Caco-2 (cell line): ENCODE measurements around the gene FBXW12. TPM values are rescaled to one million over a fixed set of nuclear protein-coding genes. Genes with fewer than 3 reads are reported as not detected.

ENCODE experiments used
- BruUV-seq: library from RNA; stranded (reverse); fragments of 400-500 nt; replicated peaks from 2 replicates; lab custom pipeline; 2021; lab: Mats Ljungman, UMichigan
- CTCF ChIA-PET: fragments of 300-600 bp; sonication (Branson Sonifier 250); formaldehyde crosslinking; loops from one replicate; lab custom pipeline; 2022; ENCODE audit warnings: antibody characterized with exemption; lab: Charles Lee
- POLR2A ChIA-PET: fragments of 300-600 bp; sonication (Branson Sonifier 250); formaldehyde crosslinking; loops from one replicate; lab custom pipeline; 2022; ENCODE audit warnings: antibody characterized with exemption; lab: Charles Lee
- DNase-seq, 2 experiments: peaks; one replicate each; pipeline versions ENCODE4 v3.0.0 to v3.0.0-alpha.2; 2020 to 2022
- H3K27me3 ChIP-seq: replicated peaks from 2 replicates; pipeline ENCODE4 v1.6.0; 2011; ENCODE audit warnings: low read length; ENCODE audit not compliant: control insufficient read depth, insufficient read depth
- H3K36me3 ChIP-seq: 2 replicates; pipeline ENCODE4 v1.5.1; 2011; ENCODE audit warnings: low read length; ENCODE audit not compliant: control insufficient read depth, insufficient read depth
- H3K4me1 ChIP-seq: fragments of 250-450 bp; sonication (Bioruptor Pico); 2 replicates; pipeline ENCODE4 v1.5.1; 2020; ENCODE audit warnings: mild to moderate bottlenecking
- H3K4me3 ChIP-seq: 2 replicates; pipeline ENCODE4 v1.5.1; 2011; ENCODE audit warnings: low read depth, mild to moderate bottlenecking, control low read depth, low read length
- H3K9me3 ChIP-seq: fragments of 250-450 bp; sonication (Bioruptor Pico); 2 replicates; pipeline ENCODE4 v1.5.1; 2020; ENCODE audit warnings: mild to moderate bottlenecking, moderate library complexity
- H3K27ac Mint-ChIP-seq: one replicate; pipeline ENCODE4 v1.8.0; 2022; ENCODE audit warnings: mixed read lengths; ENCODE audit not compliant: unreplicated experiment
- H3K27me3 Mint-ChIP-seq: one replicate; pipeline ENCODE4 v1.8.0; 2022; ENCODE audit warnings: mixed read lengths; ENCODE audit not compliant: insufficient read depth, unreplicated experiment
- H3K36me3 Mint-ChIP-seq: one replicate; pipeline ENCODE4 v1.8.0; 2022; ENCODE audit warnings: mild to moderate bottlenecking, mixed read lengths; ENCODE audit not compliant: insufficient read depth, unreplicated experiment
- H3K4me1 Mint-ChIP-seq: one replicate; pipeline ENCODE4 v1.8.0; 2022; ENCODE audit warnings: low read depth, mixed read lengths; ENCODE audit not compliant: unreplicated experiment
- H3K4me3 Mint-ChIP-seq: one replicate; pipeline ENCODE4 v1.8.0; 2022; ENCODE audit warnings: mild to moderate bottlenecking, moderate library complexity, mixed read lengths; ENCODE audit not compliant: unreplicated experiment
- H3K9me3 Mint-ChIP-seq: one replicate; pipeline ENCODE4 v1.8.0; 2022; ENCODE audit warnings: mixed read lengths; ENCODE audit not compliant: unreplicated experiment
- intact Hi-C: fragments of 100-400 bp; cut with micrococcal nuclease; formaldehyde crosslinking; loops from one replicate; pipeline ENCODE4 v1.10.0; 2022; ENCODE audit not compliant: unreplicated experiment
- total RNA-seq: library from RNA; stranded (reverse); gene quantifications from 2 replicates; pipeline ENCODE4 v1.2.3, GENCODE V29; 2022
- TF ChIP-seq, protein P1 (sequence below), 2 experiments: fragments of 200-600 bp in 1 of 2; IDR thresholded peaks; 1 replicate in 1 of 2; 2 replicates in 1 of 2; pipeline versions ENCODE4 v1.5.1 to v1.8.0; 2011 to 2022; ENCODE audit warnings: antibody characterized with exemption in 1 of 2, control low read depth in 1 of 2, inconsistent platforms in 1 of 2, low read depth in 1 of 2, low read length in 1 of 2, mild to moderate bottlenecking in 1 of 2, moderate library complexity in 1 of 2; ENCODE audit not compliant: insufficient read depth in 1 of 2, severe bottlenecking in 1 of 2, unreplicated experiment in 1 of 2

Gene FBXW12
- total RNA-seq, 1 experiment from 2014 or later, result 1.7 TPM

DNA sequence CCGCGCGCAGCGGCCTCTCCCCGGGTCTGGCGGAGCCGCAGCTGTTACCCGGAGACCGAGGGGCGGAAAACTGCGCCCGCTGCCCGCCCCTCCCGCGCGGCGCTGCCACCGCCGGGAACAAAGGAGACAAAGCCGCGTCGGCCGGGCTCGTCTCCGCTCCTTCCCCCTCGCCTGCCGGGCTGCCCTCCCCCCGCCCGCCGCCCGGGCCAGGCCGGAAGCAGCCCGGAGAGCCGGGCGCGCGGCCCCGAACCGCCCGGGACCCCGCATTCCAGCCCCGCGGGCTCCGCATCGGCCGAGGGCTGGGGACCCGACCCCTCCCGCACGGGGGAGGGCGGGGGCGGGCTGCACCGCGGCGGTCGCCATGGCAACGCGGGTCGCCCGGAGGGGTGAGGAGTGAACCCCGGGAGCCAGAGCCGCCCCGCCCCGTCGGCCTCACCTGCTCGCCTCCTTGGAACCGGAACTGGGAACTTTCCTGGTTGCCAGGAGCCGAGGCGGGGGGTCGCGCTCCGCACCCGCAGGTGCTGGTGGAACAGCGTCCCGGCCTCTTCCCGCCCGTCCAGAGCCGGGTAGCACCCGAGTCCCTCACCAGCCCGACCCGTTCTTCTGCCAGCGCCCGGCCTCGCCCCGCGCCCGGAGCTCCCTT is 57.4 kb downstream of the FBXW12 start:
- Histone ChIP-seq H3K4me1 (peaks cover 65% of the 10 kb centered on the region), H3K36me3 (peaks cover 6% of the 10 kb centered on the region), H3K4me3 (peak overlapping the region; percentile 84), H3K27me3 (no peaks in the 10 kb centered on the region), H3K9me3 (no peaks in the 10 kb centered on the region)
- Mint-ChIP-seq H3K36me3 (peaks cover 75% of the 10 kb centered on the region), H3K4me3 (peak overlapping the region; percentile 98), H3K9me3 (no peaks in the 10 kb centered on the region), H3K27ac (no peak overlapping the region), H3K27me3 (no peaks in the 10 kb centered on the region), H3K4me1 (peaks cover 52% of the 10 kb centered on the region)
- CTCF ChIA-PET, result interaction anchor here (1.9 kb wide), 1 partner anchor 29 kb away, joined by 15 read pairs; no protein-coding TSS in a partner anchor
- DNase-seq, result peak; percentile 87
- POLR2A ChIA-PET, result interaction anchor here (1.2 to 2.8 kb wide), 3 partner anchors 10 to 241 kb away, joined by 3 to 12 read pairs (median 4); partner anchors contain the start of genes ATRIP, CCDC51, CDC25A and TMA7
- no TSS peak for BruUV-seq
- intact Hi-C loops, result no loop called here
- TF ChIP-seq, protein P1, sequence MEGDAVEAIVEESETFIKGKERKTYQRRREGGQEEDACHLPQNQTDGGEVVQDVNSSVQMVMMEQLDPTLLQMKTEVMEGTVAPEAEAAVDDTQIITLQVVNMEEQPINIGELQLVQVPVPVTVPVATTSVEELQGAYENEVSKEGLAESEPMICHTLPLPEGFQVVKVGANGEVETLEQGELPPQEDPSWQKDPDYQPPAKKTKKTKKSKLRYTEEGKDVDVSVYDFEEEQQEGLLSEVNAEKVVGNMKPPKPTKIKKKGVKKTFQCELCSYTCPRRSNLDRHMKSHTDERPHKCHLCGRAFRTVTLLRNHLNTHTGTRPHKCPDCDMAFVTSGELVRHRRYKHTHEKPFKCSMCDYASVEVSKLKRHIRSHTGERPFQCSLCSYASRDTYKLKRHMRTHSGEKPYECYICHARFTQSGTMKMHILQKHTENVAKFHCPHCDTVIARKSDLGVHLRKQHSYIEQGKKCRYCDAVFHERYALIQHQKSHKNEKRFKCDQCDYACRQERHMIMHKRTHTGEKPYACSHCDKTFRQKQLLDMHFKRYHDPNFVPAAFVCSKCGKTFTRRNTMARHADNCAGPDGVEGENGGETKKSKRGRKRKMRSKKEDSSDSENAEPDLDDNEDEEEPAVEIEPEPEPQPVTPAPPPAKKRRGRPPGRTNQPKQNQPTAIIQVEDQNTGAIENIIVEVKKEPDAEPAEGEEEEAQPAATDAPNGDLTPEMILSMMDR (IDR thresholded peaks at IDR 0.05; ENCODE audit: insufficient read depth in 1 of 2, low read depth in 1 of 2, low read length in 1 of 2, severe bottlenecking in 1 of 2, unreplicated experiment in 1 of 2), result no peak

DNA sequence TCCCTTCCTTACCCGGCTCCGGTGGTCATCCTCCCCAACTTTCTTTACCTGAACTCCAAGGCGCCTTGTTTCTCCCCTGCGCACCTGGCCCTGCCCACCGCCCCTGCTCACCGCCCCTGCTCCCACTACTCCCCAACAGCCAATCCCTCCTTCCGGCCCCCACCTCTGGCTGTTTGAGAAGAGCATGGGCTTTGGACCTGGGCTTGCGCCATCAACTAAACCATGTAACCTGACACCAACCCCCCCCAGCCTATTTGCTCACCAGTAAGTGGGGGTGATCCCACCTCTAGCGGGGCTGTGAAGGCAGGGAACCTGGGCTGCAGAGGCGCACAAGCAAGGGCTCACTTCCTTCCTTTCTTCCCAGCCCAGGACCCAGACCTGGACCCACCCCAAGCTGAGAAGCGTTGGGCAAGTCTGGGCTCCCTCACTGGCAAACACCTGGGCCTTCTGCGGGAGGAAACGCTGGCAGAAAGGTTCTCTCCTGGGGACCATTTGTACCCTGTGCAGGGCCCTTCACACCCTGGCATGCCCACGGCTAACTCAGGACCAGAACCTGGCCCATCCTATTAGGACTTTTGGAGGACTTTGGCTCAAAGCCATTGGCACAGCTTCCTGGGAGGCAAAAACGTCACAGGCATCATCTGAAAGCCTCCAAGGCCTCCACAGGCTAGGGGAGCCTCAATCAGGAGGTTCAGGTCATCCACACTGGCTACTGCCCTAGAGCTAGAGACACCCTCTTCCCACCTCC is 58.1 kb downstream of the FBXW12 start, which contains the start of gene PLXNB1:
Gene PLXNB1, minus strand, starts transcription at position 127 of the 748 bp plus-strand sequence. CDS start 5,475 bp downstream, outside the sequence.
- no peak within 1 kb of the TSS for H3K27ac Mint-ChIP-seq
- Histone ChIP-seq H3K4me1 (peaks cover 72% of the 10 kb centered on the region), H3K27me3 (no peaks in the 10 kb centered on the region), H3K36me3 (peaks cover 6% of the 10 kb centered on the region), H3K4me3 (peak within 1 kb of the TSS; percentile 84), H3K9me3 (no peaks in the 10 kb centered on the region)
- peaks cover 79% of the 10 kb centered on the region for H3K36me3 Mint-ChIP-seq
- BruUV-seq, result TSS peak; percentile 33
- H3K9me3 Mint-ChIP-seq, result no peaks in the 10 kb centered on the region
- TF ChIP-seq, protein P1 (IDR thresholded peaks at IDR 0.05; ENCODE audit: insufficient read depth in 1 of 2, low read depth in 1 of 2, low read length in 1 of 2, severe bottlenecking in 1 of 2, unreplicated experiment in 1 of 2), result no peak
- ChIA-PET POLR2A (interaction anchor here (1.2 to 2.8 kb wide), 2 partner anchors 10 to 242 kb away, joined by 3 to 12 read pairs; partner anchors contain the start of genes CCDC51, CDC25A and TMA7), CTCF (interaction anchor here (1.6 kb wide), 1 partner anchor 29 kb away, joined by 8 read pairs; no protein-coding TSS in a partner anchor)
- no peaks in the 10 kb centered on the region for H3K27me3 Mint-ChIP-seq
- peaks cover 56% of the 10 kb centered on the region for H3K4me1 Mint-ChIP-seq
- peak within 1 kb of the TSS; percentile 98 for H3K4me3 Mint-ChIP-seq
- intact Hi-C loops, result loop anchor here (1.0 kb wide), 1 partner anchor 198 kb away; no protein-coding TSS in a partner anchor
- peak; percentile 93 to 96 for DNase-seq

DNA sequence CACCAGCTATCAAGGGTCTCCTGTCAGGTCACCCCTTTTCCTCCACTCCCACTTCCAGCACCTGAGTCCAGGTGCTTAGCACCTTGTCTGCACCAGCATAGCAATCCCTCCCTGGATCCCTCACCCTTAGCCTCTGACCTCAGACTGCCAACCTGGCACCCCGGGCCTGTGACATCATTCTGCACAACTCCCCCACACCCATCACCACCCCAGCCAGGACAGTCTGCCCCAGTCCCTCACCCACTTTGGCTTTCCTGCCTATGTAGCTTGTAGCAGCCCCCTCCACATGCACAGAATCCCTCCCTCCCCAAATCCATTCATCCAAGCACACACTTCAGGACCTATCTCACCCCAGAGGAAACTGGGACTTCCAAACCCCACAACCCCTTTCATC is 58.7 kb downstream of the FBXW12 start:
- Histone ChIP-seq H3K36me3 (peaks cover 6% of the 10 kb centered on the region), H3K4me1 (peaks cover 77% of the 10 kb centered on the region), H3K27me3 (no peaks in the 10 kb centered on the region), H3K4me3 (peak overlapping the region; percentile 84), H3K9me3 (no peaks in the 10 kb centered on the region)
- intact Hi-C loops, result loop anchor here (1.0 kb wide), 1 partner anchor 198 kb away; no protein-coding TSS in a partner anchor
- ChIA-PET CTCF (interaction anchor here (1.6 kb wide), 1 partner anchor 30 kb away, joined by 8 read pairs; no protein-coding TSS in a partner anchor), POLR2A (interaction anchor here (0.6 to 2.8 kb wide), 4 partner anchors 9 to 286 kb away, joined by 3 to 12 read pairs (median 6); partner anchors contain the start of genes ATRIP, CCDC51, IP6K2 and TMA7)
- Mint-ChIP-seq H3K36me3 (peaks cover 75% of the 10 kb centered on the region), H3K9me3 (no peaks in the 10 kb centered on the region), H3K27ac (no peak overlapping the region), H3K4me3 (peak overlapping the region; percentile 98), H3K4me1 (peaks cover 52% of the 10 kb centered on the region), H3K27me3 (no peaks in the 10 kb centered on the region)
- no peak for DNase-seq
- TF ChIP-seq, protein P1 (IDR thresholded peaks at IDR 0.05; ENCODE audit: insufficient read depth in 1 of 2, low read depth in 1 of 2, low read length in 1 of 2, severe bottlenecking in 1 of 2, unreplicated experiment in 1 of 2), result no peak
- BruUV-seq, result no TSS peak
